ENCODE data around the gene LILRB3.
"Not testable (repeated sequence)": the region's sequence is repeated elsewhere in the genome, so short reads cannot be mapped to it uniquely, and the experiment has no call there.

The LILRB3 gene

GRCh38 chr19:54252845-54253244 is 30.0 kb upstream of the LILRB3 start:
- no peak for DNase-seq (ENCODE audit: low spot score in 2 of 2)
- Mint-ChIP-seq H3K9me3 (no peaks in the 10 kb centered on the region), H3K4me3 (no peak overlapping the region), H3K27me3 (peaks cover 10% of the 10 kb centered on the region), H3K36me3 (no peaks in the 10 kb centered on the region), H3K4me1 (peaks cover 4% of the 10 kb centered on the region), H3K27ac (no peak overlapping the region)
- no peak for ATAC-seq (ENCODE audit: low read depth)

GRCh38 chr19:54252243-54252642 is 29.4 kb upstream of the LILRB3 start:
- no peaks in the 10 kb centered on the region for H3K9me3 Mint-ChIP-seq
- ATAC-seq (ENCODE audit: low read depth) (no peak), DNase-seq (ENCODE audit: low spot score in 2 of 2) (no peak)
- H3K27ac Mint-ChIP-seq = no peak overlapping the region
- peaks cover 8% of the 10 kb centered on the region for H3K4me1 Mint-ChIP-seq
- H3K27me3 Mint-ChIP-seq = peaks cover 12% of the 10 kb centered on the region
- H3K36me3 Mint-ChIP-seq = no peaks in the 10 kb centered on the region
- no peak overlapping the region for H3K4me3 Mint-ChIP-seq

- Mint-ChIP-seq H3K4me3 (no peak overlapping the region), H3K27ac (peak overlapping the region; percentile 53), H3K4me1 (peaks cover 8% of the 10 kb centered on the region), H3K9me3 (no peaks in the 10 kb centered on the region), H3K36me3 (no peaks in the 10 kb centered on the region), H3K27me3 (peaks cover 13% of the 10 kb centered on the region)
- peak; percentile 58 for ATAC-seq (ENCODE audit: low read depth)
- no peak for DNase-seq (ENCODE audit: low spot score in 2 of 2)
Observed at GRCh38 chr19:54248016-54248601, 25.3 kb upstream of the LILRB3 start.

- no peak for DNase-seq (ENCODE audit: low spot score in 2 of 2)
- ATAC-seq (ENCODE audit: low read depth) = no peak
- Mint-ChIP-seq H3K4me1 (peaks cover 8% of the 10 kb centered on the region), H3K27ac (no peak overlapping the region), H3K4me3 (peak overlapping the region; percentile 27), H3K27me3 (peaks cover 10% of the 10 kb centered on the region), H3K36me3 (no peaks in the 10 kb centered on the region), H3K9me3 (no peaks in the 10 kb centered on the region)
Observed at GRCh38 chr19:54247106-54247930, 24.5 kb upstream of the LILRB3 start.

GRCh38 chr19:54245936-54246335 is 23.1 kb upstream of the LILRB3 start:
- H3K36me3 Mint-ChIP-seq = no peaks in the 10 kb centered on the region
- no peaks in the 10 kb centered on the region for H3K9me3 Mint-ChIP-seq
- H3K27me3 Mint-ChIP-seq = peaks cover 13% of the 10 kb centered on the region
- no peak overlapping the region for H3K4me3 Mint-ChIP-seq
- ATAC-seq (ENCODE audit: low read depth) = no peak
- DNase-seq (ENCODE audit: low spot score in 2 of 2) = no peak
- no peak overlapping the region for H3K27ac Mint-ChIP-seq
- peaks cover 8% of the 10 kb centered on the region for H3K4me1 Mint-ChIP-seq

- not testable (repeated sequence) for ATAC-seq (ENCODE audit: low read depth); H3K27ac Mint-ChIP-seq; H3K4me3 Mint-ChIP-seq; H3K36me3 Mint-ChIP-seq; H3K9me3 Mint-ChIP-seq; H3K4me1 Mint-ChIP-seq; DNase-seq (ENCODE audit: low spot score in 2 of 2)
- H3K27me3 Mint-ChIP-seq = peaks cover 16% of the 10 kb centered on the region
Observed at GRCh38 chr19:54243809-54244208, 21.0 kb upstream of the LILRB3 start.

GRCh38 chr19:54242646-54243045 is 19.8 kb upstream of the LILRB3 start, which contains the start of gene LILRA6:
LILRA6 (minus strand) TSS chr19:54242790.
- not testable (repeated sequence) for ATAC-seq (ENCODE audit: low read depth); H3K9me3 Mint-ChIP-seq; H3K4me1 Mint-ChIP-seq; H3K36me3 Mint-ChIP-seq; H3K4me3 Mint-ChIP-seq; H3K27ac Mint-ChIP-seq; DNase-seq (ENCODE audit: low spot score in 2 of 2)
- peaks cover 13% of the 10 kb centered on the region for H3K27me3 Mint-ChIP-seq

GRCh38 chr19:54242234-54242633 is 19.4 kb upstream of the LILRB3 start:
- not testable (repeated sequence) for H3K27ac Mint-ChIP-seq; H3K4me1 Mint-ChIP-seq; H3K4me3 Mint-ChIP-seq; ATAC-seq (ENCODE audit: low read depth); DNase-seq (ENCODE audit: low spot score in 2 of 2); H3K36me3 Mint-ChIP-seq; H3K9me3 Mint-ChIP-seq
- peaks cover 12% of the 10 kb centered on the region for H3K27me3 Mint-ChIP-seq

- ATAC-seq (ENCODE audit: low read depth); DNase-seq (ENCODE audit: low spot score in 2 of 2); H3K9me3 Mint-ChIP-seq; H3K36me3 Mint-ChIP-seq; H3K27ac Mint-ChIP-seq; H3K4me1 Mint-ChIP-seq; H3K4me3 Mint-ChIP-seq: not testable (repeated sequence)
- H3K27me3 Mint-ChIP-seq = peaks cover 12% of the 10 kb centered on the region
Observed at GRCh38 chr19:54240372-54241336, 17.8 kb upstream of the LILRB3 start.

GRCh38 chr19:54239491-54240371 is 16.9 kb upstream of the LILRB3 start:
- not testable (repeated sequence) for ATAC-seq (ENCODE audit: low read depth); H3K9me3 Mint-ChIP-seq; DNase-seq (ENCODE audit: low spot score in 2 of 2); H3K36me3 Mint-ChIP-seq; H3K4me3 Mint-ChIP-seq; H3K27ac Mint-ChIP-seq; H3K4me1 Mint-ChIP-seq
- H3K27me3 Mint-ChIP-seq = peaks cover 12% of the 10 kb centered on the region

- Mint-ChIP-seq H3K9me3 (peaks cover 1% of the 10 kb centered on the region), H3K4me1 (no peaks in the 10 kb centered on the region), H3K27ac (no peak overlapping the region), H3K4me3 (no peak overlapping the region), H3K36me3 (no peaks in the 10 kb centered on the region), H3K27me3 (peaks cover 8% of the 10 kb centered on the region)
- ATAC-seq (ENCODE audit: low read depth) = no peak
- DNase-seq (ENCODE audit: low spot score in 2 of 2) = no peak
Observed at GRCh38 chr19:54233941-54234340, 11.1 kb upstream of the LILRB3 start.

- Mint-ChIP-seq H3K4me3 (no peak overlapping the region), H3K9me3 (peaks cover 3% of the 10 kb centered on the region), H3K27ac (no peak overlapping the region), H3K36me3 (peaks cover 1% of the 10 kb centered on the region), H3K27me3 (peaks cover 5% of the 10 kb centered on the region), H3K4me1 (no peaks in the 10 kb centered on the region)
- DNase-seq (ENCODE audit: low spot score in 2 of 2) = peak; percentile 82 to 99
- ATAC-seq (ENCODE audit: low read depth) = peak; percentile 98
Observed at GRCh38 chr19:54231077-54231931, 8.5 kb upstream of the LILRB3 start.
